ENCODE measurements around the gene PRF1. TPM values are rescaled to one million over a fixed set of nuclear protein-coding genes. Genes with fewer than 3 reads are reported as not detected.

Gene PRF1
- total RNA-seq, 4 donors from 2014 or later = 0.26 to 7.3 (median 6.5) TPM

GRCh38 chr10:70575486-70575873, 27.1 kb downstream of the PRF1 start:
- no peak for DNase-seq
- Histone ChIP-seq H3K27me3 (no peaks in the 10 kb centered on the region), H3K27ac (peak overlapping the region in 1 of 4 donors; percentile 3), H3K36me3 (no peaks in the 10 kb centered on the region), H3K4me1 (peaks cover 21 to 50% (median 21%) of the 10 kb centered on the region in 3 donors), H3K9me3 (no peaks in the 10 kb centered on the region), H3K4me3 (no peak overlapping the region)
- intact Hi-C loops (cut with DNase I) = no loop called here
- TF ChIP-seq CTCF (IDR thresholded peaks at IDR 0.05) (no peak), POLR2A (IDR thresholded peaks at IDR 0.05) (no peak)
- 23 to 33% methylated on average over 2 to 3 of the region's 4 CpGs for WGBS, 2 donors

GRCh38 chr10:70573599-70574506, 28.7 kb downstream of the PRF1 start:
- H3K27ac ChIP-seq = peak overlapping the region in 3 of 4 donors; percentile 0 to 43 (median 30)
- no peaks in the 10 kb centered on the region for H3K9me3 ChIP-seq
- H3K4me1 ChIP-seq = peaks cover 21 to 50% (median 21%) of the 10 kb centered on the region in 3 donors
- H3K27me3 ChIP-seq = no peaks in the 10 kb centered on the region
- 52 to 69% methylated on average over 9 to 10 of the region's 11 CpGs for WGBS, 2 donors
- no peak for DNase-seq
- no peak for TF ChIP-seq POLR2A (IDR thresholded peaks at IDR 0.05)
- TF ChIP-seq CTCF (IDR thresholded peaks at IDR 0.05) = no peak
- intact Hi-C loops (cut with DNase I) = no loop called here
- H3K4me3 ChIP-seq = no peak overlapping the region
- H3K36me3 ChIP-seq = peaks cover 0 to 8% (median 0%) of the 10 kb centered on the region in 3 donors

DNA sequence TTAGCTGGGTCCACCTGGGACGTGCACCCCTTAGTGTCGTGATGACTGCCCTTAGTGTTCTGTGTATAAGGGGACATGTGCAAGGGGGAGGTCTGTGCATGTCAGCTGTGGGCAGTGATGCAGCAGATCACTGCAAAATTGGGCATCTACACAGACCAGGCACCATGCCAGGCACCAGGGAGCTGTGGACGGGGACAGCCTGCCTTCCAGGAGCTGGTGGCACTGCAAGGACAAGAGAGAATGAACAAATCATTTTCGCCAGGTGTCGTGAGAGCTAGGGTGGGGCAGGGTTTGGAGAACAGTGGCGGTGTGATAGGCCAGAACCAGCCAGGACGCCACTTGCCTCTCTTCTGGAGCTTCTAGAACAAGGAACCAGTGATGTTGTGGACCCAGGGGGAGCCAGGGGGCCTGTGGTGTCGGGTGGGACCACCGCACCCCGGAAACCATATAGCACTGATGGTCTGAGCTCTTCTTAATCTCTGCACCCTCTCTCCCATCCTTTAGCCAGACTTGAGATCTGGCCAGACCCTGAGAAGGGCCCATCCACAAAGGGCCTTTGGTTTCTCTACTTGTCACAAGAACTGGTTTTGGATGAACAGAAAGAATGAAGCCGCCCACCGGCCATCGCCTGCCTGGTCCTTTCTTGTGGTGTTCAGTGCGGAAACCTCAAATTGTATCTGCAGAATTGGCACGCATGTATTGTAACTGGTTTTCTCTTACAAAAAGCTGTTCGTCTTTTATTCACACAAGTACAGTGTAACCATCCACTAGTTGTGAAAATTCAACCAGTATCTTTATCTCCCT, 30.7 kb downstream of the PRF1 start:
- no peaks in the 10 kb centered on the region for H3K27me3 ChIP-seq
- DNase-seq = no peak
- no peak for TF ChIP-seq POLR2A (IDR thresholded peaks at IDR 0.05)
- no peak for TF ChIP-seq CTCF (IDR thresholded peaks at IDR 0.05)
- 88 to 91% methylated on average over 10 to 13 of the region's 16 CpGs for WGBS, 2 donors
- peaks cover 0 to 11% (median 0%) of the 10 kb centered on the region in 3 donors for H3K36me3 ChIP-seq
- H3K4me1 ChIP-seq = peaks cover 21 to 36% (median 21%) of the 10 kb centered on the region in 3 donors
- no peak overlapping the region for H3K4me3 ChIP-seq
- no peak overlapping the region for H3K27ac ChIP-seq
- no peaks in the 10 kb centered on the region for H3K9me3 ChIP-seq
- intact Hi-C loops (cut with DNase I) = no loop called here

DNA sequence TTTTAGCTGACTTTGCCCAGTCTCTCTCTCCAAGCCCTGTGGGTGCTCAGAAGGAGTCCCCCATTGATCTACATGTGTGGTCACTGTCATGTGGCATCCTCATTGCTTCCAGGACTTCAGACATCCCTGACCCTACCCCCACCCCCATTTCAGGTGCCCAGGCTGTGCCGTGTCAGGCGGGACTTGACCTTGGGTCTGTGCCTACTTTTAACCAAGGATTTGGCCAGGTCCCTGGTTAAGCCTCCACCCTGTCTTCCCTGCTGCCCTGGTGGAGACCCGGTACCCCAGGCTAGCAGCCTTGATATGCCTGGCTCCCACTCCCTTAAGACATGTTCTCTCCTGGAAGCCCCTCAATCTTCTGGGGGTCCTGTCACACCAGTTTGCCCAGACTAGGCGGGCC, 31.3 kb downstream of the PRF1 start:
- H3K27ac ChIP-seq = no peak overlapping the region
- intact Hi-C loops (cut with DNase I) = no loop called here
- H3K4me3 ChIP-seq = no peak overlapping the region
- H3K9me3 ChIP-seq = no peaks in the 10 kb centered on the region
- peaks cover 15 to 30% (median 16%) of the 10 kb centered on the region in 3 donors for H3K4me1 ChIP-seq
- DNase-seq = no peak
- 43 to 96% methylated on average over 2 to 4 of the region's 4 CpGs for WGBS, 2 donors
- TF ChIP-seq POLR2A (IDR thresholded peaks at IDR 0.05) (no peak), CTCF (IDR thresholded peaks at IDR 0.05) (no peak)
- H3K36me3 ChIP-seq = peaks cover 0 to 11% (median 0%) of the 10 kb centered on the region in 3 donors
- no peaks in the 10 kb centered on the region for H3K27me3 ChIP-seq

Measured in esophagus squamous epithelium (tissue), 5 donors.